Dedifferentiated amniotic fluid mesenchymal stem cell (primary cell): ENCODE data around the gene KRTAP4-4.

Experiments
- DNase-seq: peaks from one replicate; pipeline ENCODE4 v3.0.0-alpha.2; 2016; ENCODE audit errors: extremely low spot score

KRTAP4-4 gene

DNA sequence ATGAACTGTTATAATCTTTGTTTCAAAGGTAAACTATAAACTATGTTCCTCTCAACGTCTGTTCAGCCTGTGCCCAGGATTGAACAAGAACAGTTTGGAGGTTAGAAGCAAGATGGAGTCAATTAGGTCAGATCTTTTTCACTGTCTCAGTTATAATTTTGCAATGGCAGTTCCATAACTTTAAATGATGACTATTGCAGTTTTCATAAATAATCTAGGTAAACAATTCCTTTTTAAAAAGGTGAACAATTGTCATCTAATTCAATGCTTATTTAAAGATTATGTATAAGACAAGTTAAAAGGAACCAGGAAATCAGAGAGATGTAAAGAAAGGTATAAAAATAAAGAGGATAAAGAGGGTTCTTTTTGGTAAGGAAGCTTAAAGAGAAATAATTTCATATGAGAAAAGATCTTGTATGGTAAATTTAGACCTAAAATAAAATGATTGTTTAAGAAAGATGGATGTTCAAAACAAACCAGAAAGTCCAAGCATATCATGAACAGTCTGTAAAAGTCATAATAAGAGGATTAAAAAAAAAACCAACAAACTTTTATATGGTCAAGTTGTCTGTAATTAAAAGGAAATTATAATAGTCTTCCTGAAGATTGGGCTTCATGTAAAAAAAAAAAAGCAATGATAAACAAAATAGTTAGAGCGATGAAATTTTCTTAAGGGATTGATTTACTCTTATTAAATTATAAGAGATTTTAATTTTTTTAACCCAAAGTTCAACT lies 49.2 kb downstream of the KRTAP4-4 start:
- DNase-seq: no peak
